NCI-H1417 treated with DMSO at 0.1 percent for 48 hours (cell line): ENCODE results near the gene OR7D2.
"Not testable (repeated sequence)": the region's sequence is repeated elsewhere in the genome, so short reads cannot be mapped to it uniquely, and the experiment has no call there.

Experiments
- DNase-seq: peaks from one replicate; lab custom pipeline; 2025; lab: John Stamatoyannopoulos, UW

Gene OR7D2

GRCh38 chr19:9178901-9179300 is at the start of gene OR7D2:
OR7D2 (plus strand) TSS chr19:9178979; CDS start chr19:9185782, 6,803 bp downstream.
- no peak for DNase-seq

- no peak for DNase-seq
These were observed 47.8 kb upstream of the OR7D2 start for GRCh38 chr19:9130965-9131364.

- DNase-seq = no peak
These were observed 46.4 kb upstream of the OR7D2 start for GRCh38 chr19:9132422-9132821.

GRCh38 chr19:9139609-9140158 is 39.1 kb upstream of the OR7D2 start:
- DNase-seq = no peak

GRCh38 chr19:9140159-9140874 is 38.5 kb upstream of the OR7D2 start, which contains the start of gene ZNF317:
ZNF317 (plus strand) TSS chr19:9140397; CDS start chr19:9156017, 15,620 bp downstream.
- peak; percentile 67 for DNase-seq

- no peak for DNase-seq
These were observed 33.9 kb upstream of the OR7D2 start for GRCh38 chr19:9144920-9145319.

- DNase-seq = no peak
These were observed 31.9 kb upstream of the OR7D2 start for GRCh38 chr19:9146882-9147281.

GRCh38 chr19:9148697-9149096 is 30.1 kb upstream of the OR7D2 start:
- no peak for DNase-seq

- DNase-seq = no peak
These were observed 28.8 kb upstream of the OR7D2 start for GRCh38 chr19:9149997-9150396.

- DNase-seq = no peak
These were observed 28.1 kb upstream of the OR7D2 start for GRCh38 chr19:9150650-9151049.

GRCh38 chr19:9151367-9151766 is 27.4 kb upstream of the OR7D2 start:
- DNase-seq = no peak

GRCh38 chr19:9155591-9155990 is 23.2 kb upstream of the OR7D2 start:
- no peak for DNase-seq

GRCh38 chr19:9156304-9156703 is 22.5 kb upstream of the OR7D2 start:
- no peak for DNase-seq

- no peak for DNase-seq
These were observed 18.9 kb upstream of the OR7D2 start for GRCh38 chr19:9159891-9160290.

GRCh38 chr19:9161427-9161826 is 17.4 kb upstream of the OR7D2 start:
- no peak for DNase-seq

GRCh38 chr19:9165261-9165660 is 13.5 kb upstream of the OR7D2 start:
- DNase-seq = no peak

- no peak for DNase-seq
These were observed 11.9 kb upstream of the OR7D2 start for GRCh38 chr19:9166846-9167245.

GRCh38 chr19:9171393-9171991 is 7.3 kb upstream of the OR7D2 start:
- no peak for DNase-seq

GRCh38 chr19:9175326-9175725 is 3.5 kb upstream of the OR7D2 start:
- no peak for DNase-seq

- no peak for DNase-seq
These were observed 4.2 kb downstream of the OR7D2 start for GRCh38 chr19:9183000-9183399.

GRCh38 chr19:9187191-9187590 is 8.4 kb downstream of the OR7D2 start:
- DNase-seq = no peak

- DNase-seq = no peak
These were observed 10.8 kb downstream of the OR7D2 start for GRCh38 chr19:9189535-9189934.

GRCh38 chr19:9198044-9198443 is 19.3 kb downstream of the OR7D2 start:
- DNase-seq = not testable (repeated sequence)
